GM21737 (cell line): ENCODE results near the gene SLC41A3.

ENCODE experiments used
- ATAC-seq: cut with Tn5 transposase; IDR thresholded peaks from one replicate; pipeline ENCODE4 v1.9.1; 2021; ENCODE audit warnings: mild to moderate bottlenecking, moderate library complexity; ENCODE audit not compliant: unreplicated experiment

The SLC41A3 gene

GRCh38 chr3:126031981-126032471, 51.9 kb downstream of the SLC41A3 start:
- no peak for ATAC-seq

GRCh38 chr3:126030455-126030854, 53.5 kb downstream of the SLC41A3 start:
- ATAC-seq = no peak

- ATAC-seq = no peak
Measured at GRCh38 chr3:126029241-126029640, 54.7 kb downstream of the SLC41A3 start.

- ATAC-seq = no peak
Measured at GRCh38 chr3:126028096-126028495, 55.8 kb downstream of the SLC41A3 start.

- ATAC-seq = no peak
Measured at GRCh38 chr3:126026761-126027160, 57.2 kb downstream of the SLC41A3 start.

GRCh38 chr3:126026277-126026751, 57.6 kb downstream of the SLC41A3 start:
- ATAC-seq = no peak

GRCh38 chr3:126025862-126026261, 58.1 kb downstream of the SLC41A3 start:
- no peak for ATAC-seq

- ATAC-seq = no peak
Measured at GRCh38 chr3:126025116-126025729, 58.7 kb downstream of the SLC41A3 start.

GRCh38 chr3:126024049-126024854, 59.7 kb downstream of the SLC41A3 start:
- ATAC-seq = no peak

- ATAC-seq = no peak
Measured at GRCh38 chr3:126023390-126023789, 60.5 kb downstream of the SLC41A3 start.

- no peak for ATAC-seq
Measured at GRCh38 chr3:126022741-126023359, 61.1 kb downstream of the SLC41A3 start.

GRCh38 chr3:126021702-126022101, 62.2 kb downstream of the SLC41A3 start:
- no peak for ATAC-seq

- ATAC-seq = no peak
Measured at GRCh38 chr3:126021224-126021623, 62.7 kb downstream of the SLC41A3 start.

GRCh38 chr3:126019683-126020082, 64.2 kb downstream of the SLC41A3 start:
- no peak for ATAC-seq

- no peak for ATAC-seq
Measured at GRCh38 chr3:126018995-126019394, 64.9 kb downstream of the SLC41A3 start.

GRCh38 chr3:126018545-126018944, 65.4 kb downstream of the SLC41A3 start:
- no peak for ATAC-seq

- ATAC-seq = no peak
Measured at GRCh38 chr3:126017362-126017761, 66.6 kb downstream of the SLC41A3 start.

- ATAC-seq = no peak
Measured at GRCh38 chr3:126016616-126017015, 67.3 kb downstream of the SLC41A3 start.

- no peak for ATAC-seq
Measured at GRCh38 chr3:126015075-126015474, 68.8 kb downstream of the SLC41A3 start.

- ATAC-seq = no peak
Measured at GRCh38 chr3:126014252-126014651, 69.7 kb downstream of the SLC41A3 start.

- no peak for ATAC-seq
Measured at GRCh38 chr3:126013751-126014156, 70.2 kb downstream of the SLC41A3 start.

GRCh38 chr3:126009181-126009580, 74.7 kb downstream of the SLC41A3 start:
- ATAC-seq = no peak
